ENCODE measurements around the gene SLC40A1.

DNA sequence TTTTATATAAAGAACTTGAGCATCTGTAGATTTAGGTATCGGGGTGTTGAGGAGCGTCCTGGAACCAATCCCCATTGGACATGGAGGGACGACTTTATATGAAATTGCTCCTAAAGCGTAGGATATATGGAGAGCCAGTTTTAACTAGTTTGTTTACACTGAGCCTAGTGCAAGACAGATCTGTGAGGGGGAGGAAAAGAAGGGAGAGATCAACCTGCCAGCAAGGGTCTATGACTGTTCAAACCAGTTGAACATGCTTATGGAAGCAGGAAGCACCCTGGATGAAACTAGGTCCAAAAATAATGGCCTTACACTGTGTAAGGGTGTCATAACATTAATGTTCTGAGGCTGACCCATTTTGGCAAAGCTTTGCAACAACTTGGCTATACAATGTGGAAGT, 34.0 kb upstream of the SLC40A1 start:
- TF ChIP-seq POLR2AphosphoS5 (IDR thresholded peaks at IDR 0.05; ENCODE audit: borderline replicate concordance, low read depth, low read length) (no peak), EZH2 (IDR thresholded peaks at IDR 0.05) (no peak)
